Tibial nerve (tissue), 4 donors: ENCODE data around the gene SLC12A7. TPM values are rescaled to one million over a fixed set of nuclear protein-coding genes. Genes with fewer than 3 reads are reported as not detected.
"Not testable (repeated sequence)": the region's sequence is repeated elsewhere in the genome, so short reads cannot be mapped to it uniquely, and the experiment has no call there.

Source experiments
- DNase-seq, 2 donors: peaks; one replicate each; pipeline ENCODE4 v3.0.0-alpha.2; 2019; ENCODE audit warnings: low spot score in 2 of 2
- H3K27ac ChIP-seq, 4 donors: fragments of 200-600 bp; sonication (generic) in 3 of 4; one replicate each; pipeline ENCODE4 v1.5.1; 2017 to 2019; ENCODE audit warnings: mild to moderate bottlenecking in 1 of 4
- H3K27me3 ChIP-seq, 2 donors: fragments of 200-600 bp; sonication (generic) in 1 of 2; one replicate each; pipeline versions ENCODE4 v1.5.1 to v1.6.0; 2017 to 2019
- H3K36me3 ChIP-seq, 3 donors: fragments of 200-600 bp; sonication (generic); one replicate each; pipeline ENCODE4 v1.5.1; 2018 to 2019
- H3K4me1 ChIP-seq, 4 donors: fragments of 200-600 bp; sonication (generic) in 3 of 4; one replicate each; pipeline ENCODE4 v1.5.1; 2017 to 2019
- H3K4me3 ChIP-seq, 4 donors: fragments of 200-600 bp; sonication (generic) in 3 of 4; one replicate each; pipeline ENCODE4 v1.5.1; 2017 to 2019; ENCODE audit warnings: mild to moderate bottlenecking in 1 of 4, moderate library complexity in 1 of 4
- H3K9me3 ChIP-seq, 4 donors: fragments of 200-600 bp; sonication (generic) in 3 of 4; one replicate each; pipeline ENCODE4 v1.5.1; 2017 to 2019
- EP300 ChIP-seq, 2 donors: sonication (generic); formaldehyde crosslinking; IDR thresholded peaks; one replicate each; pipeline ENCODE4 v1.6.1; 2017; ENCODE audit warnings: antibody characterized with exemption in 2 of 2, mild to moderate bottlenecking in 1 of 2
- POLR2A ChIP-seq, 2 donors: fragments of 450-650 bp; IDR thresholded peaks; one replicate each; pipeline ENCODE4 v1.6.1; 2017; ENCODE audit warnings: antibody characterized with exemption in 2 of 2, mild to moderate bottlenecking in 2 of 2, moderate library complexity in 2 of 2
- WGBS, 2 donors: methylation state at CpG; one replicate each; pipeline ENCODE4 v1.1.5; 2018; 5-methylcytosine and 5-hydroxymethylcytosine counted together
- total RNA-seq, 4 donors: library from RNA; depleted of rRNA; stranded (reverse); fragments of >200 nt; gene quantifications; one replicate each; pipeline ENCODE4 v1.1.0, GENCODE V29; 2016
- TF ChIP-seq, protein P1 (sequence below), 5 experiments: fragments of 200-600 bp in 3 of 5; fragments of 450-650 bp in 2 of 5; sonication (generic) in 3 of 5; IDR thresholded peaks; one replicate each; pipeline ENCODE4 v1.5.1; 2016 to 2019; ENCODE audit warnings: antibody characterized with exemption in 5 of 5, mild to moderate bottlenecking in 3 of 5, moderate library complexity in 2 of 5

SLC12A7 gene
- total RNA-seq, 4 donors from 2014 or later: 11.4 to 39.3 (median 18.8) TPM

DNA sequence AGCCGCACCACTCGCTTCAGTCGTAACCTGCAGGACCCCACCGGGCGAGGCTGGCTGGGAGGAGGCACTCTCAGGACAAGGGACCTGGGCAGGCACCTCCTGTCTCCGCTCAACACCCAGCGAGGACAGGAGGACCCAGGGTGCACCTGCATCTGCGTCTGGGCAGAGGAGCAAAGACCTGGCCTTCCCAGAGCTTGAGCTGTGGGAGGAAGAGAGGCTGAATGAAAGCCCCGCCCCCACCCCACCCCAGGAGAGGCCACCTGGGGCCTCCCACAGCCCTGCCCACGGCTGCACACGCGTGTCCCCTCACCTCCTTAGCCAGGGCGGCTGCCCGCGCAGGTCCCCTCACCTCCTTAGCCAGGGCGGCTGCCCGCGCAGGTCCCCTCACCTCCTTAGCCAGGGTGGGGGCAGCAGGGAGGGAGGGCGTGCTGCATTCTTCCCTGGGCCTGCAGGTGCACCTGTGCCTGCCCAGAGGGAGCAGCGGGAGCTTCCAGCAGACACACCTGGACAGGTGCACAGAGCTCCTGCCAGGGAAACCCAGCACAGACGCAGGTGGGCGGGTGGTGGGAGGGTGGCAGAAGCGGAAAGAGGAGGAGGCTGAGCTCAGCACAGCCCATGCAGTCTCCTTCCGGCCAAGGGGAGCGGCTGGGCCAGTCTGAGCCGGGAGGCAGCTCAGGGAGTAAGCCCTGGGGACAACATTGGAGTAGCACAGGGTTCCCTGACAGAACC lies 18.5 kb upstream of the SLC12A7 start:
- TF ChIP-seq EP300 (IDR thresholded peaks at IDR 0.05) (no peak), POLR2A (IDR thresholded peaks at IDR 0.05) (no peak)
- TF ChIP-seq, protein P1, sequence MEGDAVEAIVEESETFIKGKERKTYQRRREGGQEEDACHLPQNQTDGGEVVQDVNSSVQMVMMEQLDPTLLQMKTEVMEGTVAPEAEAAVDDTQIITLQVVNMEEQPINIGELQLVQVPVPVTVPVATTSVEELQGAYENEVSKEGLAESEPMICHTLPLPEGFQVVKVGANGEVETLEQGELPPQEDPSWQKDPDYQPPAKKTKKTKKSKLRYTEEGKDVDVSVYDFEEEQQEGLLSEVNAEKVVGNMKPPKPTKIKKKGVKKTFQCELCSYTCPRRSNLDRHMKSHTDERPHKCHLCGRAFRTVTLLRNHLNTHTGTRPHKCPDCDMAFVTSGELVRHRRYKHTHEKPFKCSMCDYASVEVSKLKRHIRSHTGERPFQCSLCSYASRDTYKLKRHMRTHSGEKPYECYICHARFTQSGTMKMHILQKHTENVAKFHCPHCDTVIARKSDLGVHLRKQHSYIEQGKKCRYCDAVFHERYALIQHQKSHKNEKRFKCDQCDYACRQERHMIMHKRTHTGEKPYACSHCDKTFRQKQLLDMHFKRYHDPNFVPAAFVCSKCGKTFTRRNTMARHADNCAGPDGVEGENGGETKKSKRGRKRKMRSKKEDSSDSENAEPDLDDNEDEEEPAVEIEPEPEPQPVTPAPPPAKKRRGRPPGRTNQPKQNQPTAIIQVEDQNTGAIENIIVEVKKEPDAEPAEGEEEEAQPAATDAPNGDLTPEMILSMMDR (IDR thresholded peaks at IDR 0.05): no peak
- H3K36me3 ChIP-seq: no peaks in the 10 kb centered on the region
- WGBS, 2 donors: 73 to 86% methylated on average over 12 to 19 of the region's 26 CpGs
- no peak overlapping the region for H3K4me3 ChIP-seq
- H3K27ac ChIP-seq: peak overlapping the region in 1 of 4 donors; percentile 19
- H3K9me3 ChIP-seq: no peaks in the 10 kb centered on the region
- H3K4me1 ChIP-seq: peaks cover 0 to 6% (median 0%) of the 10 kb centered on the region in 4 donors
- H3K27me3 ChIP-seq: no peaks in the 10 kb centered on the region
- DNase-seq: no peak

DNA sequence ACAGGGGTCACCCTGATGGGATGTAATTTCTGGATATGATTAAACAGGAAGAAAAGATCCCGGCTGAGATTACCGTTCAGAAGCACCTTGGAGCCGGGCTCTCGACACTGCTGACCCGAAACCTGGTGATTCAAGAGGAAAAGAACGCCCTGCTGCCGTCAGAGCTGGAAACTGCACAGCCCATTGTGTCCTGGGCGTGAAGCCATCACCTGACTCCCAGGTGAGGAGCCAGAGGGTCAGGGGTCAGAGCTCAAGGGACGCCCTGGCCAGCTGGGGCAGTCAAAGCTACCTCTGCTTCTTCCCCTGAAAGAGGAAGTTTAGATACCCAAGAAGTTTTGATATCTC lies 17.8 kb upstream of the SLC12A7 start:
- Histone ChIP-seq H3K4me3 (no peak overlapping the region), H3K4me1 (peaks cover 0 to 6% (median 0%) of the 10 kb centered on the region in 4 donors), H3K27me3 (no peaks in the 10 kb centered on the region), H3K9me3 (no peaks in the 10 kb centered on the region), H3K27ac (no peak overlapping the region), H3K36me3 (no peaks in the 10 kb centered on the region)
- DNase-seq: no peak
- WGBS, 2 donors: 80 to 83% methylated on average over 9 of the region's 9 CpGs
- TF ChIP-seq POLR2A (IDR thresholded peaks at IDR 0.05) (no peak), EP300 (IDR thresholded peaks at IDR 0.05) (no peak)
- TF ChIP-seq, protein P1 (IDR thresholded peaks at IDR 0.05): no peak

DNA sequence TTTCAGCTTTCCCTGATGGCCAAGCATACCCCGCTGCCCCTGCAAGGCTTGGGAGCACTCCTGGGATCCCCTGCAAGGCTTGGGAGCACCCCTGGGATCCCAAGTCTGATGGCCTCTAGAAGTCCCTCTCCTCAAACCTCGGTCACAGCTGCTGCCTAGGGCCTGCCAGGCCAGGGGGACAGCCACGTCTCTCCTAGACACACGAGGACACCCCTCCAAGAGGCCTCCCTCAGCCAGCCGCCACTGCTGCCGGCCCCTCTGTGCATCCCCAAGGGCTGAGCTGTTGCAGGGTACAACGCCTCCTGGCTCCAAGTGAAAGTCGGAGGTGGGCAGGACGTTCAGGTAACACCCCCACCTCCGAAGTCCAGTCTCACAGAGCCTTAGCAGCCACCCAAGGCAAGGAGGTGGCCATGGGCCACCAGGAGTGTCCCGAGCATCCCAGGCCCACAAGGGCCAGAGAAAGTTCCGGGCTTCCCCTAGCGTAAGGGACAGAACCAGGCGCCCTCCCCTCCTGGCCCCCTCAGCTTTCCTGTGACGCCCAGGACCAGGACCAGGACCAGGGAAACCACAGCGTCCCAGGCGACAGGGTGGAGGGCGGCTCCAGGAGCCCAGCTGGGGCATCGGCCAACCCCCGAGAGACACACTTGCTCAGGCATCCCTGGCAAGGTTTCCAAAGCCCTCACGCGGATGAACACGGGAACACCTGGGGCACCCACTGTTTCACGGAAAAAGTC lies 17.3 kb upstream of the SLC12A7 start:
- Histone ChIP-seq H3K27me3 (no peaks in the 10 kb centered on the region), H3K9me3 (no peaks in the 10 kb centered on the region), H3K36me3 (no peaks in the 10 kb centered on the region), H3K4me1 (peaks cover 0 to 9% (median 0%) of the 10 kb centered on the region in 4 donors), H3K27ac (no peak overlapping the region), H3K4me3 (no peak overlapping the region)
- no peak for TF ChIP-seq EP300 (IDR thresholded peaks at IDR 0.05)
- no peak for DNase-seq
- whole genome bisulfite sequencing, 2 donors: 84 to 92% methylated on average over 19 to 23 of the region's 24 CpGs

DNA sequence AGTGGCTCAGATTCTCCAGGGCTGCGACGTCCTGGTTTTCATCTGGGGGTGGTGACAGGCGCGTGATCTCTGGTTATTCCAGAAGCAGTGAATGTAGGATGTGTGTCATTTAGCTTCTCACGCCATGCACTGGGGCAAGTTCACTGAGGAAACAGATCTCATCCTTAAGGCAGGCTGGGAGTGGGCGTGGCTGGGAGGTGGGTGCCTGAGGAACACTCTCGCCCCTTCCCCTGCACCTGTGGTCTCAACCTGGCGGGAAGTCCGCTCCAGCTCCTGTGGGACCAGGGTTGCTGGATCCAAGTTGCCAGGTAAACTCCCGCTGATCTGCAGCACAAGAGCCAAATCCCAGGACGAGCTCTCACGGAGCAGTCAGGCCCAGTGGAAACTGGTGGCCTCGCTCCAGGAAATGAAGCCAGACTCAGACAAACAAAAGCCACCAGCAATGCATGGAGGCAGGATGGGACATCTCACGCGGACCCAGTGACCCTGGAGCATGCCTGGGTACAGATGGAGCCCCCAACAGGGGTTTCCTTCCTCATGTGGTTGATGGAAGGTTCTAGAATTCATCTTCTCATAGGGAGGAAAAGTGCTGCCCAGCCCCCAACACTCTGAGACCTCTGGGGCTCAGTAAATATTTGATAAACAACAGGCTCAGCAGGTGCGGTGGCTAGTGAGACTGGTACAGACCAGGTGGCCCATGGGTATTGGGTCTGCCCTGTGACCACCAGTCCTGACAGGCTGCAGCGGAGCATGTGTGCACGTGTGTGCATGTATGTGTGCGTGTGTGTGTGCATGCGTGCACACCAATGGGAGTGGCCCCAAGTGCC lies 16.3 kb upstream of the SLC12A7 start:
- Histone ChIP-seq H3K36me3 (no peaks in the 10 kb centered on the region), H3K9me3 (no peaks in the 10 kb centered on the region), H3K4me1 (peaks cover 0 to 11% (median 0%) of the 10 kb centered on the region in 4 donors), H3K4me3 (no peak overlapping the region), H3K27me3 (no peaks in the 10 kb centered on the region), H3K27ac (no peak overlapping the region)
- 68 to 71% methylated on average over 18 to 20 of the region's 20 CpGs for WGBS, 2 donors
- DNase-seq: no peak
- TF ChIP-seq POLR2A (IDR thresholded peaks at IDR 0.05) (no peak), EP300 (IDR thresholded peaks at IDR 0.05) (no peak)
- TF ChIP-seq, protein P1 (IDR thresholded peaks at IDR 0.05): no peak

DNA sequence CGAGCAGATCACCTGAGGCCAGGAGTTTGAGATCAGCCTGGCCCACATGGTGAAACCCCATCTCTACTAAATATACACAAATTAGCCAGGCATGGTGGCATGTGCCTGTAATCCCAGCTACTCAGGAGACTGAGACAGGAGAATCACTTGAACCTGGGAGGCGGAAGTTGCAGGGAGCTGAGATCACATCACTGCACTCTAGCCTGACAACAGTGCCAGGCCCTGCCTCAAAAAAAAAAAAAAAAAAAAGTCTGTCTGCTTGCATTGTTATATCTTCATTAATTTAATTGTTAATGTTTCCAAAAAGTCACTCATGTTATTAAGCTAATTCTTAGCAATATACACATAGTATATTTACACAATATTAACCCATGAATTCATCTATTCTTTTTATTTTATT lies 13.8 kb upstream of the SLC12A7 start:
- H3K27ac ChIP-seq, DNase-seq, H3K27me3 ChIP-seq, H3K9me3 ChIP-seq, H3K4me3 ChIP-seq, H3K36me3 ChIP-seq: not testable (repeated sequence)
- 93 to 98% methylated on average over 2 of the region's 2 CpGs for WGBS, 2 donors
- peaks cover 0 to 11% (median 0%) of the 10 kb centered on the region in 4 donors for H3K4me1 ChIP-seq
